Activated CD4-positive, alpha-beta T cell treated with anti-CD3 and anti-CD28 coated beads, Interleukin-10, Interleukin-2, amounts not matched to agents 100 ng/mL and 50 ng/mL, durations not matched to agents 16 hours and 8 hours (primary cell): ENCODE results near the gene PCBP3.
A peak's percentile ranks its signal among the peaks of the same experiment; 100 is the strongest.
"Not testable (repeated sequence)": the region's sequence is repeated elsewhere in the genome, so short reads cannot be mapped to it uniquely, and the experiment has no call there.

ENCODE experiments used
- DNase-seq: peaks from one replicate; pipeline ENCODE4 v3.0.0-alpha.2; 2020

PCBP3 gene

GRCh38 chr21:45885930-45886601, 242.5 kb downstream of the PCBP3 start:
- DNase-seq, result peak; percentile 76

DNA sequence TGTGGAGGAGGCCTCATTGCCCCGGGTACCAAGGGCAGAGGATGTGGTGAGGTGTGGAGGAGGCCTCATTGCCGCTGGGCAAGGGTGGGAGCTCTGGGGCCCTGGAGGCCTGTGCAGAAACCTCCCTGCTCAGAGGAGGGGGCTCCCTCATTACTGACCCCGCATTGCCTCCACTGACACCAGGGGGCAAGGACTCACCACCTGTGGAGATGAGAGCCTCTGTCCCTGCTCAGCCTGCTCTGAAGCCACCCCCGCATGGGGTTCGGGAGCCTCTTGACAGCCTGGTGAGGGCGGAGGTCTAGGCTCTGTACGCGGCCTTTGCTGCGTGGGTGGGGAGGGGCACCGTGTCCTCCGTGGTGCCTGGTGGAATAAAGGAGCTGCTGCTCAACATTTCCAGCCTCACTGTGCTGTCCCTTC, 243.1 kb downstream of the PCBP3 start:
- DNase-seq, result no peak

GRCh38 chr21:45887120-45887611, 243.6 kb downstream of the PCBP3 start:
- no peak for DNase-seq

GRCh38 chr21:45887788-45888187, 244.3 kb downstream of the PCBP3 start:
- DNase-seq, result no peak

GRCh38 chr21:45888386-45889009, 245.0 kb downstream of the PCBP3 start:
- DNase-seq, result no peak

DNA sequence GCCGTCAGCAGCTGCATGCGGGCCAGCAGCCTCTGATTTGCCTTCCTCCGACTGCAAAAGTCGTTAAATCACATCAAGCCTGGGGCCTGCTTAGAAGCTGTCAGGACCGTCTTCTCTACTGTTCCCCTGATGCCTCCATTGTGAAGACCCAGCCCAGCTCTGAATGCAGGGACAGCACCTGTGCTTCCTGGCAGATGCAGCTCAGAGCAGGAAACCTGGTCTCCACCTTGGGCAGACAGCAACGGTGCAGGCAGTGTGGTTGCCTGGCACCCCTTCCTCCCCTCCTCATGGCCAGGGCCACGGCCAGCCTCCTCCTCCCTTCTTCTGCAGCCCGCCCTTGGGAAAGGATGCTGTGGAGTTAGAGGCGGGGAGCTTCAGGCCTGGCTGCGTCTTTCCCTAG, 245.7 kb downstream of the PCBP3 start:
- DNase-seq, result no peak

- DNase-seq, result no peak
These were observed 246.4 kb downstream of the PCBP3 start for GRCh38 chr21:45889961-45890360.

DNA sequence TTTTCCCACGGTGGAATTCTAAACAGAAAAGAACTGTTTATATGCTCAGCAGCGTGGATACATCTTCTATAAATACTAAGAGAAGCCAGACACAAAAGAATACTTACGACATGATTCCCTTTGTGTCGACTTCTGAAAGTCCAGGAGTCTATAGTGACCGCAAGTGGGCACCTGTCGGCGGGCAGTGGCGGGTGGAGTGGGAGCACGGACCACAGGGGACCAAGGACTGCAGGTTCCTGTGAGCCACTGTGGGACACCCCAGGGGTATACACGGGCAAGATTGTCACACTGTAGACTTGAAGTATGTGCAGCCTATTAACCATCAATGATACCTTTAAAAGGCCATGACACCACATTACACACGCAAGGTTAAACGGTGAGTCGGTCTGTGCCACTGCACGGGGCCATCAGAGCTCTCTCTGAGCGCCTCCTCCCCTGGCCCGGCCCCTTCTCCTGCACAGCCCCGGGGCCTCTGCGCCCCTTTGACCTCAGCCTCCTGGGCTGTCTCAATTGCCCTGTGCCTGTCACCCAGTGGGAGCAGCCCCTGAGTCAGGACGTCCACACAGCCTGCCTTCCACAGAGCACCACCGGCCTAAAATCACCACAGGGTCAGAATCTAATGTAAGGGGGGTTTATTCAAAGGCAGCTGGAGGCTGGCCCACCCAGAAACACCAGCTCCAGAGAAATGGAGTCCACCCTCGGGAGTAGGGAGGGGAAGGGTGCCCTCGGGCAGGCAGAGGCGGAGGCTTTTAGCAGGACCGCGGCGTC, 248.0 kb downstream of the PCBP3 start:
- no peak for DNase-seq

- DNase-seq, result no peak
These were observed 248.8 kb downstream of the PCBP3 start for GRCh38 chr21:45892156-45892915.

- no peak for DNase-seq
These were observed 249.6 kb downstream of the PCBP3 start for GRCh38 chr21:45892916-45893739.

GRCh38 chr21:45893740-45894449, 250.4 kb downstream of the PCBP3 start:
- DNase-seq, result no peak

DNA sequence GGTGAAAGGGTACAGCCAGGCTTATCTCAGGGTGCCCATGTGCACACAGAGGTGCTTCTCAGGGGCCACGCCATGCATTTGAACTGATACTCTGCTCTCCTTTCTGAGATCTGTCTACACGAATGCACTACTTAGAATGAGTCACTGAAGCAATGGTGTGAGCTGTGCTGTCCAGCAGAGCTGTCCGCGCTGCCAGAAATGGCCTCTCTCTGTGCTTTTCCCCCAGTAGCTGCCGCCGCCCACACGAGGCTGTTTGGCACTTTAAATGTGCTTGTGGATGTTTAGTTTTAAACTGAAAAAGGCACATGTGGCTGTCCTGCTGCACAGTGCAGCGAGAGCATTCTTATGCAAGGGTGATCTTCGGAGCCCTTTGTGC, 250.9 kb downstream of the PCBP3 start:
- DNase-seq, result no peak

DNA sequence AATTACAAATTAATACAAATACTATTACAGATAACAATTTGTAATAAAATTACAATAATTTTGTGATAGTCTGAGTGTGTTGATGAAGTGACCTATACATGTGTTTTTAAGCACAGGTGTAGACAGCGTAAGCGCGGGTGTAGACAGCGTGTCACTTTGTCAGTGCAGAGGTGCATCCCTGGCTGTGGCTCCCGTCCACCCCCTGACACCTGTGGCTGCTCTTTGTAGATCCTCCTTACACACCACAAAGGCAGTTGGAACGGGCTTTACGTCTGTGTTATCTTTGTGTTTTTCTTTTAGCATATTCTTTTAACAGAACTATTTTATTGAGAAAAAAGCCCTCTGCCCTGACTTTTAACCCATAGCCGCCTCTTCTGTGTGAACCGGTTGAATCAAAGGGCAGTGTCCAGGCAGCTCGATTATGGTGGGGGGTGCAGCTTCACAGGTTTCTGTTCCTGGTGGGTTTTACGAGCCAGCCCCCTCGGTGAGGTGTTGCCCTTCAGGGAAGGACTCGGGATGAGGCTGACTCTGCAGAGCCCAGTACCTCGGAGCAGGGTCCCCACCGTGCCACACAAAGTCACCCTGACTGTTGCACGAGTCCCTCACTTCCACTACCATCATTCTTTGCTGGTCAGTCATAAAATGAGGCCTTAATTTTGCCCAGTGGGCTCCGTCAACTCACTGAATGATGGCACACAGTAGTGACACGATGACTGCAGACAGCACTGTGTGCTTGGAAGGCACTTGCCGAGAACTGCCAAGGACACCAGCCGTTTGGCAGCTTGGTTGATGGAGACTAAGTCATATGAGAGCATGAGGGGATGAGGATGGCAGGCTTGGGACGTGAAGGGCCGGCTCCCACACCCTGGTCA, 251.6 kb downstream of the PCBP3 start:
- DNase-seq, result no peak

- no peak for DNase-seq
These were observed 252.3 kb downstream of the PCBP3 start for GRCh38 chr21:45895778-45896370.

GRCh38 chr21:45896431-45896830, 252.9 kb downstream of the PCBP3 start:
- not testable (repeated sequence) for DNase-seq

DNA sequence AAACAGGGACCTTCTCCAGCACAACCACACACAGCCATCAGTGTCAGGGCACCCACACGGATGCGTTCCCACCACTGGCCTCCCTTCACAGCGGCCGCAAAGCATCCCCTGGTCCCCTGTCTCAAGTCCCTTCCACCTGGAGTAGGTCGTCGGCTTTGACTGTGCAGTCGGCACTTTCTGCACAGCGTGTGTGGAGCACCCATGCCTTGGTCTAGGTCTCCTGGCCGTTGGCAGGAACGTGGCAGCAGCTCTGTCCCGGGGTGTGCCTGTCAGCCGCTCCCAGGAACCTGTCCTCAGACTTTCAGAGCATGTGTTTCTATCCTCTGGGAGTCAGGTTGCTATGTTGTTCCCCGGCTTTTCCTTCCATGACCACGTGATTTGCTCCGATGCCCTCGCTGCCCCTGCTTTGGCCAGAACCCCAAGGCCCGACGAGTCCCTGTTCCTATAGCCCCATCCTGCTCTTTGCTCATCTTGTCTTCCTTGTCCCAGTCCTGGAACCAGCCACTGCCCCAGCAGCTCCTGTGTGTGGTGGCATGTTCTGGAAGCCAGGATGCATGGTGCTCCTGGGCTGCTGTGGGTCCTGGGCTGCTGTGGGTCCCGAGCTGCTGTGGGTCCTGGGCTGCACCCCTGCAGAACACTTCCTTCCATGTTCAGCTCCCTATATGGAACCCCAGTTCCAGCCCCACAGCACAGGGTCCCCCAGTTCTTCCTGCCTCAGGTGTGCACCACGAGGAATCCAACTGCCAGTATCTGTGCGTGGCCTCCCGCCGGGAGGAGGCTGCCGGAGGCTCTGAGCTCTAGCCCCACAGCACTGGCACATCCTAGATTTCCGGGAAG, 253.9 kb downstream of the PCBP3 start:
- no peak for DNase-seq

DNA sequence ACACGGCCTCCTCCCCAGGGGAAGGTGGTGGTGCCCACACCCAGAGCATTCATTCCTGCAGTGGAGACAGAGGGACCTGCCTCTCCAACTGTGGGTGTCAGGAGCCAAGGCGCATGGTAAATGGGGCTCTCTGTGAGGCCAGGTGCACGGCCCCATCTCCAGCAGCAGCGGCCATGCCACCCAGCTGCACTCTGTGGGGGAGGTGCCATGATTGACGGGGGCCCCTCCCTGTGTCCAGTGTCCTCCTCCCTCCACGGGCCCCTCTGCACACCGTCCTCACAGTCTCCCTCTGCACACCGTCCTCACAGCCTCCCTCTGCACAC, 254.5 kb downstream of the PCBP3 start:
- no peak for DNase-seq

DNA sequence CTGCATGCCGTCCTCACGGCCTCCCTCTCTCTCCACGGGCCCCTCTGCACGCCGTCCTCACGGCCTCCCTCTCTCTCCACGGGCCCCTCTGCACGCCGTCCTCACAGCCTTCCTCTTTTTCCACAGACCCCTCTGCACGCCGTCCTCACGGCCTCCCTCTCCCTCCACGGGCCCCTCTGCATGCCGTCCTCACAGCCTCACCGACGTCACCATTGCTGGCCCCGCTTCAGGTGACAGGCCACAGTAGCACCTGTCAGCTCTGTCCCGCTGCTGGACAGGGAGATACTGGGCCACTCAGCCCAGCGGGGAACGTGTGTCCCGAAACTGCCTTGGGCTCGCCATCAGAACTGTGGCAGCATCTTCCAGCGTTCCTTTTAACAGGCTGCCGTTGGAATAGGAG, 255.3 kb downstream of the PCBP3 start:
- DNase-seq, result no peak

DNA sequence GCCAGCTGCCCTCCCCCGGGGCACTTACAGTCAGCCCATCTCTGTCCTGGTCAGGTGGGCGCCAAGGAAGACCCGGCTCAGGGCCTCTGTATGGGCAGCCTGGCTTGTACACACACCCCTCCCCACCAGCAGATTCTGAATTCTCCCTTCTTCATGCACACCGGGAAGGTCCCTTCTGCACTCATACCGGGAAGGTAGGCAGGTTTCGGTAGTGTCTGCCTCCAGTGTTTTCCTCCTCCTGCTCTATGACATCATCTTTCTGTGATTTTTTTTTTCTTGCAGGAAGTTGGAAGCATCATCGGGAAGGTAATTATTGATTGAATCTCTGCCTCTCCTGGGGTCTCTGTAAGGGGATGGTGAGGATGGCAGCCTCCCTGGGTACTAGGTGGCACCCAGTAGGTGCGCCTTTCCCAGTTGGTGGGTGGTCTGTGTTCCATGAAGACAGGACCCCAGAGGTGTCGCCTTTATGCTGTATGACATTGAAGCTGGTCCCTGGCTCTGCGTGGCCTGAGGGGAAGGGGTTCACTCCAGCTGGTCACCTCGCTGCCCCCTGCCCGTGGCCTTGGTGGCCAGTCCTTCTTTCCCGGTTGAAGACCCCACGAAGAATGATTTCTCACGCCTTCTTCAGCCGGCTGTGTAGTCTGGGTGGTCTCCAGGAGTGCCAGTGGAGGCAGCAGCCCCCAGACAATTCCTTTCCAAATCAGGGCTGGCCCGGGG, 255.9 kb downstream of the PCBP3 start:
- no peak for DNase-seq
